ENCODE measurements around the gene CHST1.

CHST1 gene

GRCh38 chr11:45647786-45648185 is 17.6 kb downstream of the CHST1 start:
- no peaks in the 10 kb centered on the region for H3K27me3 ChIP-seq (ENCODE audit: control insufficient read depth in 1 of 2, insufficient read depth in 2 of 2, low read length in 2 of 2)
- H3K9ac ChIP-seq (ENCODE audit: low read length) = no peak overlapping the region
- no peaks in the 10 kb centered on the region for H3K4me1 ChIP-seq (ENCODE audit: insufficient read depth, low read length)
- no peak overlapping the region for H3K27ac ChIP-seq (ENCODE audit: low read depth, low read length)
- no peaks in the 10 kb centered on the region for H3K9me3 ChIP-seq (ENCODE audit: low read length)
- no peak overlapping the region for H3K4me3 ChIP-seq (ENCODE audit: low read depth in 1 of 2, low read length in 2 of 2)
- no peaks in the 10 kb centered on the region for H3K36me3 ChIP-seq (ENCODE audit: insufficient read depth, low read length)

GRCh38 chr11:45647329-45647728 is 18.1 kb downstream of the CHST1 start:
- no peaks in the 10 kb centered on the region for H3K9me3 ChIP-seq (ENCODE audit: low read length)
- no peaks in the 10 kb centered on the region for H3K4me1 ChIP-seq (ENCODE audit: insufficient read depth, low read length)
- H3K9ac ChIP-seq (ENCODE audit: low read length) = no peak overlapping the region
- H3K27me3 ChIP-seq (ENCODE audit: control insufficient read depth in 1 of 2, insufficient read depth in 2 of 2, low read length in 2 of 2) = no peaks in the 10 kb centered on the region
- no peaks in the 10 kb centered on the region for H3K36me3 ChIP-seq (ENCODE audit: insufficient read depth, low read length)
- H3K27ac ChIP-seq (ENCODE audit: low read depth, low read length) = no peak overlapping the region
- H3K4me3 ChIP-seq (ENCODE audit: low read depth in 1 of 2, low read length in 2 of 2) = no peak overlapping the region

- Histone ChIP-seq H3K4me1 (ENCODE audit: insufficient read depth, low read length) (no peaks in the 10 kb centered on the region), H3K36me3 (ENCODE audit: insufficient read depth, low read length) (no peaks in the 10 kb centered on the region), H3K9ac (ENCODE audit: low read length) (no peak overlapping the region), H3K27ac (ENCODE audit: low read depth, low read length) (no peak overlapping the region), H3K9me3 (ENCODE audit: low read length) (no peaks in the 10 kb centered on the region), H3K4me3 (ENCODE audit: low read depth in 1 of 2, low read length in 2 of 2) (no peak overlapping the region), H3K27me3 (ENCODE audit: control insufficient read depth in 1 of 2, insufficient read depth in 2 of 2, low read length in 2 of 2) (no peaks in the 10 kb centered on the region)
Observed at GRCh38 chr11:45646275-45646927, 19.0 kb downstream of the CHST1 start.

- H3K4me3 ChIP-seq (ENCODE audit: low read depth in 1 of 2, low read length in 2 of 2) = no peak overlapping the region
Observed at GRCh38 chr11:45644981-45645889, 20.2 kb downstream of the CHST1 start.

GRCh38 chr11:45643598-45644260 is 21.7 kb downstream of the CHST1 start:
- Histone ChIP-seq H3K36me3 (ENCODE audit: insufficient read depth, low read length) (no peaks in the 10 kb centered on the region), H3K9ac (ENCODE audit: low read length) (no peak overlapping the region), H3K9me3 (ENCODE audit: low read length) (no peaks in the 10 kb centered on the region), H3K27ac (ENCODE audit: low read depth, low read length) (no peak overlapping the region), H3K4me3 (ENCODE audit: low read depth in 1 of 2, low read length in 2 of 2) (no peak overlapping the region), H3K27me3 (ENCODE audit: control insufficient read depth in 1 of 2, insufficient read depth in 2 of 2, low read length in 2 of 2) (no peaks in the 10 kb centered on the region), H3K4me1 (ENCODE audit: insufficient read depth, low read length) (no peaks in the 10 kb centered on the region)

More at GRCh38 chr11:45644981-45645889, 20.2 kb downstream of the CHST1 start:
- H3K27me3 ChIP-seq (ENCODE audit: control insufficient read depth in 1 of 2, insufficient read depth in 2 of 2, low read length in 2 of 2) = no peaks in the 10 kb centered on the region
- H3K9me3 ChIP-seq (ENCODE audit: low read length) = no peaks in the 10 kb centered on the region
- no peak overlapping the region for H3K27ac ChIP-seq (ENCODE audit: low read depth, low read length)
- H3K36me3 ChIP-seq (ENCODE audit: insufficient read depth, low read length) = no peaks in the 10 kb centered on the region
- no peak overlapping the region for H3K9ac ChIP-seq (ENCODE audit: low read length)
- H3K4me1 ChIP-seq (ENCODE audit: insufficient read depth, low read length) = no peaks in the 10 kb centered on the region

- H3K27me3 ChIP-seq (ENCODE audit: control insufficient read depth in 1 of 2, insufficient read depth in 2 of 2, low read length in 2 of 2) = no peaks in the 10 kb centered on the region
- H3K4me3 ChIP-seq (ENCODE audit: low read depth in 1 of 2, low read length in 2 of 2) = no peak overlapping the region
- no peak overlapping the region for H3K9ac ChIP-seq (ENCODE audit: low read length)
- H3K36me3 ChIP-seq (ENCODE audit: insufficient read depth, low read length) = no peaks in the 10 kb centered on the region
- H3K4me1 ChIP-seq (ENCODE audit: insufficient read depth, low read length) = no peaks in the 10 kb centered on the region
- no peaks in the 10 kb centered on the region for H3K9me3 ChIP-seq (ENCODE audit: low read length)
- H3K27ac ChIP-seq (ENCODE audit: low read depth, low read length) = no peak overlapping the region
Observed at GRCh38 chr11:45641961-45642360, 23.5 kb downstream of the CHST1 start.

GRCh38 chr11:45638051-45638450 is 27.4 kb downstream of the CHST1 start:
- no peaks in the 10 kb centered on the region for H3K9me3 ChIP-seq (ENCODE audit: low read length)
- H3K4me3 ChIP-seq (ENCODE audit: low read depth in 1 of 2, low read length in 2 of 2) = no peak overlapping the region
- no peaks in the 10 kb centered on the region for H3K36me3 ChIP-seq (ENCODE audit: insufficient read depth, low read length)
- no peaks in the 10 kb centered on the region for H3K27me3 ChIP-seq (ENCODE audit: control insufficient read depth in 1 of 2, insufficient read depth in 2 of 2, low read length in 2 of 2)
- H3K4me1 ChIP-seq (ENCODE audit: insufficient read depth, low read length) = no peaks in the 10 kb centered on the region
- no peak overlapping the region for H3K9ac ChIP-seq (ENCODE audit: low read length)
- H3K27ac ChIP-seq (ENCODE audit: low read depth, low read length) = no peak overlapping the region

GRCh38 chr11:45635907-45636306 is 29.5 kb downstream of the CHST1 start:
- Histone ChIP-seq H3K9me3 (ENCODE audit: low read length) (no peaks in the 10 kb centered on the region), H3K36me3 (ENCODE audit: insufficient read depth, low read length) (no peaks in the 10 kb centered on the region), H3K27me3 (ENCODE audit: control insufficient read depth in 1 of 2, insufficient read depth in 2 of 2, low read length in 2 of 2) (no peaks in the 10 kb centered on the region), H3K4me1 (ENCODE audit: insufficient read depth, low read length) (no peaks in the 10 kb centered on the region), H3K9ac (ENCODE audit: low read length) (no peak overlapping the region), H3K27ac (ENCODE audit: low read depth, low read length) (no peak overlapping the region), H3K4me3 (ENCODE audit: low read depth in 1 of 2, low read length in 2 of 2) (no peak overlapping the region)

GRCh38 chr11:45625611-45626010 is 39.8 kb downstream of the CHST1 start:
- Histone ChIP-seq H3K9ac (ENCODE audit: low read length) (no peak overlapping the region), H3K9me3 (ENCODE audit: low read length) (peaks cover 4% of the 10 kb centered on the region), H3K4me3 (ENCODE audit: low read depth in 1 of 2, low read length in 2 of 2) (no peak overlapping the region), H3K27ac (ENCODE audit: low read depth, low read length) (no peak overlapping the region), H3K36me3 (ENCODE audit: insufficient read depth, low read length) (no peaks in the 10 kb centered on the region), H3K27me3 (ENCODE audit: control insufficient read depth in 1 of 2, insufficient read depth in 2 of 2, low read length in 2 of 2) (no peaks in the 10 kb centered on the region), H3K4me1 (ENCODE audit: insufficient read depth, low read length) (no peaks in the 10 kb centered on the region)

- Histone ChIP-seq H3K9ac (ENCODE audit: low read length) (no peak overlapping the region), H3K4me1 (ENCODE audit: insufficient read depth, low read length) (no peaks in the 10 kb centered on the region), H3K9me3 (ENCODE audit: low read length) (peaks cover 7% of the 10 kb centered on the region)
Observed at GRCh38 chr11:45624095-45624494, 41.3 kb downstream of the CHST1 start.

GRCh38 chr11:45622861-45623260 is 42.6 kb downstream of the CHST1 start:
- H3K9me3 ChIP-seq (ENCODE audit: low read length) = peaks cover 7% of the 10 kb centered on the region
- H3K4me3 ChIP-seq (ENCODE audit: low read depth in 1 of 2, low read length in 2 of 2) = no peak overlapping the region
- H3K27ac ChIP-seq (ENCODE audit: low read depth, low read length) = no peak overlapping the region
- H3K27me3 ChIP-seq (ENCODE audit: control insufficient read depth in 1 of 2, insufficient read depth in 2 of 2, low read length in 2 of 2) = no peaks in the 10 kb centered on the region
- H3K4me1 ChIP-seq (ENCODE audit: insufficient read depth, low read length) = no peaks in the 10 kb centered on the region
- no peaks in the 10 kb centered on the region for H3K36me3 ChIP-seq (ENCODE audit: insufficient read depth, low read length)
- H3K9ac ChIP-seq (ENCODE audit: low read length) = no peak overlapping the region

More at GRCh38 chr11:45624095-45624494, 41.3 kb downstream of the CHST1 start:
- Histone ChIP-seq H3K27ac (ENCODE audit: low read depth, low read length) (no peak overlapping the region), H3K36me3 (ENCODE audit: insufficient read depth, low read length) (no peaks in the 10 kb centered on the region), H3K4me3 (ENCODE audit: low read depth in 1 of 2, low read length in 2 of 2) (no peak overlapping the region), H3K27me3 (ENCODE audit: control insufficient read depth in 1 of 2, insufficient read depth in 2 of 2, low read length in 2 of 2) (no peaks in the 10 kb centered on the region)

Data from muscle layer of colon (tissue), 2 donors.